GM13977 (cell line): ENCODE data around the gene ARF3.

ENCODE experiments used
- DNase-seq: peaks from one replicate; pipeline ENCODE4 v3.0.0; 2012; ENCODE audit warnings: low spot score
- in situ Hi-C: fragments of 300-500 bp; cut with MboI; formaldehyde crosslinking; loops from one replicate; pipeline ENCODE4 v1.12.0; 2022; ENCODE audit warnings: low sequenced_read_pairs, low pct_unique_long_range_greater_than_20kb, mixed read lengths, inconsistent platforms; ENCODE audit not compliant: unreplicated experiment
- TF ChIP-seq, protein P1 (sequence below): IDR thresholded peaks from 2 replicates; pipeline ENCODE4 v1.5.1; 2012; ENCODE audit warnings: mild to moderate bottlenecking, control low read depth; ENCODE audit not compliant: insufficient read depth; ENCODE audit errors: extremely low read depth, missing control alignments

Gene ARF3

DNA sequence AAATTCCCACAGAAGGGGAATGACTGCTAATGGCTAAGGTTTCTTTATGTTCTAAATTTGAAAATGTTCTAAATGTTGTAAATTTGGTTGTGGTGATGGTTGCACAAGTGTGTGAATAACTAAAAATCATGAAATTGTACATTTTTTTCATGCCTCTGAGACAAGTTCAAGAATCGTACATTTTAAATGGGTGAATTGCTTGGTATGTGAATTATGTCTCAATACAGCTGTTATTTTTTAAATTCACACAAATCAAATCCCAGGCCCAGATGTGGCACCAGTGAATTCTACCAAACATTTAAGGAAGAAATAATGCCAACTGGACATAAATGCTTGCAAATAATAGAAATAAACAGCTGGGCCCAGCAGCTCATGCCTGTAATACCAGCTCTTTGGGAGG lies 63.0 kb downstream of the ARF3 start:
- TF ChIP-seq, protein P1, sequence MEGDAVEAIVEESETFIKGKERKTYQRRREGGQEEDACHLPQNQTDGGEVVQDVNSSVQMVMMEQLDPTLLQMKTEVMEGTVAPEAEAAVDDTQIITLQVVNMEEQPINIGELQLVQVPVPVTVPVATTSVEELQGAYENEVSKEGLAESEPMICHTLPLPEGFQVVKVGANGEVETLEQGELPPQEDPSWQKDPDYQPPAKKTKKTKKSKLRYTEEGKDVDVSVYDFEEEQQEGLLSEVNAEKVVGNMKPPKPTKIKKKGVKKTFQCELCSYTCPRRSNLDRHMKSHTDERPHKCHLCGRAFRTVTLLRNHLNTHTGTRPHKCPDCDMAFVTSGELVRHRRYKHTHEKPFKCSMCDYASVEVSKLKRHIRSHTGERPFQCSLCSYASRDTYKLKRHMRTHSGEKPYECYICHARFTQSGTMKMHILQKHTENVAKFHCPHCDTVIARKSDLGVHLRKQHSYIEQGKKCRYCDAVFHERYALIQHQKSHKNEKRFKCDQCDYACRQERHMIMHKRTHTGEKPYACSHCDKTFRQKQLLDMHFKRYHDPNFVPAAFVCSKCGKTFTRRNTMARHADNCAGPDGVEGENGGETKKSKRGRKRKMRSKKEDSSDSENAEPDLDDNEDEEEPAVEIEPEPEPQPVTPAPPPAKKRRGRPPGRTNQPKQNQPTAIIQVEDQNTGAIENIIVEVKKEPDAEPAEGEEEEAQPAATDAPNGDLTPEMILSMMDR, result no peak
- in situ Hi-C loops, result no loop called here
- DNase-seq, result no peak

DNA sequence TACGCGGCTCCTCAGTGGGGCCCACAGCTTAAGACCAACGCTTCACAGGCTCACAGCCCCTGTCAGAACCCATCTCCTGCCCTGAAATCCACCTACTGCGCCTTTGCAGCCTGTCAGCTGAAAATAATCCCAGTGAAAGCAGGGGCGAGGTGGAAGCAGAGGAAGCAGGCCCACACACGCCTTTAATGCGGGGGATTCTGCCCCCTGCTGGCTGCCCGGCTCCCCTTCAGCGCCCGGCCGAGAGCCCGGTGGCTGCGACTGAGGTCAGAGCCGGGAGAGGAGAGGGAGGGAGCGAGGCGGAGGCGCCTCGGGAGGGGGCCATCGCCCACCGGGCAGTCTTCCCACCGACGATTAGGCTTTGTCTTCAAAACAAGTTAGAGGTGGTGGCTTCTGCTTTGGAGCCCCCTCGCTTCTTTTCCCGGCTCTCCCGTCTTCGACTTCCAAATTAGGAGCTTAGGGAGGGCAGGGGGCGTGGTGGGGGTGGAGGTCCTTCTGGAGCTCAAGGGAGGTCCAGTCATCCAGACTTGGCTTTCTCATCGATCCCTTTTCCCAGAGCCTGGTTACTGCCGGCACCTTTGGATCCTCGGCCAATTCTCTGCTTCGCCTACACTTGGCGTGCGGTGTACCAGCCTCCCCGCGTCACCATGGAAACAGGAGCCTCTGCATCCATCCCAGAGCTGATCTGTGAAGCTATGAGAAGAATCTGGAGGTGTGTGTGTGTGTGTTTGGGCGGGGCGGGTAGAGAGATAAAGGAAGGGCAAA lies 66.4 kb downstream of the ARF3 start:
- TF ChIP-seq, protein P1, result peak; percentile 96
- in situ Hi-C loops, result no loop called here
- peak; percentile 69 for DNase-seq

DNA sequence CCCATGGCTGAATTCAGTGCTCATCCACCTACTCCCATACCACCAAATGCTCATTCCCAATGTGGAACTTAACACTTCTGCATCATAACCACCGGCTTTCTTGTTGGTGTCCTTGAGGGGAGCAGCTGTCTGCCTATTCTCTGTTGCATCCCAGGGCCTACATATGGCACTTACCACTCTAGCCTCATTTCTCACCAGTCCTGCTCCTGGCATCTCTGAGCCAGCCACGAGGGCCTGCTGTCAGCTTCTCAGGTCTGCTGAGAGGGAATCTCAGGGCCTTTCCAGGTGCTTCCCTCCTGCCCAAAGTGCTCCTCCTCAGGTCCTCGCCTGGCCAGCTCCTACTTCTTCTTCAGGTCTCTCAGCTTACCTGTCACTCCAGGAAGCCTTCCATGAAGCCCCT lies 67.6 kb downstream of the ARF3 start:
- TF ChIP-seq, protein P1, result no peak
- DNase-seq, result no peak
- in situ Hi-C loops, result no loop called here
